ENCODE data around the gene ANKS1B. TPM values are rescaled to one million over a fixed set of nuclear protein-coding genes. Genes with fewer than 3 reads are reported as not detected.

The ANKS1B gene
- total RNA-seq, 1 experiment from 2014 or later = 9.7 TPM

DNA sequence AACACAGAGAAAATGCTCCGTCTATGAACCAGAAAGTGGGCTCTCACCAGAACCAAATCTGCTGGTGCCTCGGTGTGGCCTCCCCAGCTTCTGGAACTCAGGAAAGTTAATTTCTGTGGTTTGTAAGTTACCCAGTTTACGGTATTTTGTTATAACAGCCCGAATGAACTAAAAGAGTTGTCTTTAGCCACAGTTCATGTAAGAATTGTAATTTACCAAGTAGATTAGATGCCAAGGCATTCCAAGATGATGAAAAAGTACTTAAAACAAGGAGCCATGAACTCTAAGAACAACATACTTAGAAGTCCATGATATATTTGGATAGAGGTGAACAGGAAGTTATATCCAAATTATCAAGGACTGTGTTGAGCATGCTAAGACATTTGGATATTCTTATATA is 597.1 kb downstream of the ANKS1B start:
- ChIA-PET CTCF (no interaction called here), POLR2A (no interaction called here)
- intact Hi-C loops (cut with micrococcal nuclease; ENCODE audit: unreplicated experiment) = loop anchor here (2.0 to 10.0 kb wide), 3 partner anchors 271 to 380 kb away; no protein-coding TSS in a partner anchor
- Histone ChIP-seq H3K4me1 (ENCODE audit: control insufficient read depth, insufficient read depth, low read length) (no peaks in the 10 kb centered on the region), H3K4me3 (ENCODE audit: low read depth in 2 of 2, low read length in 2 of 2) (no peak overlapping the region), H3K27me3 (ENCODE audit: control insufficient read depth, insufficient read depth, low read length) (no peaks in the 10 kb centered on the region), H3K27ac (ENCODE audit: low read length) (no peak overlapping the region), H3K9me3 (ENCODE audit: control insufficient read depth, insufficient read depth, low read depth, low read length) (no peaks in the 10 kb centered on the region), H3K36me3 (ENCODE audit: control insufficient read depth, insufficient read depth, low read length) (no peaks in the 10 kb centered on the region)
- ATAC-seq = no peak
- no TSS peak for BruUV-seq (replicated peaks)
- in situ Hi-C loops (cut with HindIII; ENCODE audit: low pct_unique_long_range_greater_than_20kb, low sequenced_read_pairs) = no loop called here
- TF ChIP-seq SIN3A (IDR thresholded peaks at IDR 0.05; ENCODE audit: borderline replicate concordance, insufficient read depth, low read depth, low read length) = no peak
- TF ChIP-seq, protein P1, sequence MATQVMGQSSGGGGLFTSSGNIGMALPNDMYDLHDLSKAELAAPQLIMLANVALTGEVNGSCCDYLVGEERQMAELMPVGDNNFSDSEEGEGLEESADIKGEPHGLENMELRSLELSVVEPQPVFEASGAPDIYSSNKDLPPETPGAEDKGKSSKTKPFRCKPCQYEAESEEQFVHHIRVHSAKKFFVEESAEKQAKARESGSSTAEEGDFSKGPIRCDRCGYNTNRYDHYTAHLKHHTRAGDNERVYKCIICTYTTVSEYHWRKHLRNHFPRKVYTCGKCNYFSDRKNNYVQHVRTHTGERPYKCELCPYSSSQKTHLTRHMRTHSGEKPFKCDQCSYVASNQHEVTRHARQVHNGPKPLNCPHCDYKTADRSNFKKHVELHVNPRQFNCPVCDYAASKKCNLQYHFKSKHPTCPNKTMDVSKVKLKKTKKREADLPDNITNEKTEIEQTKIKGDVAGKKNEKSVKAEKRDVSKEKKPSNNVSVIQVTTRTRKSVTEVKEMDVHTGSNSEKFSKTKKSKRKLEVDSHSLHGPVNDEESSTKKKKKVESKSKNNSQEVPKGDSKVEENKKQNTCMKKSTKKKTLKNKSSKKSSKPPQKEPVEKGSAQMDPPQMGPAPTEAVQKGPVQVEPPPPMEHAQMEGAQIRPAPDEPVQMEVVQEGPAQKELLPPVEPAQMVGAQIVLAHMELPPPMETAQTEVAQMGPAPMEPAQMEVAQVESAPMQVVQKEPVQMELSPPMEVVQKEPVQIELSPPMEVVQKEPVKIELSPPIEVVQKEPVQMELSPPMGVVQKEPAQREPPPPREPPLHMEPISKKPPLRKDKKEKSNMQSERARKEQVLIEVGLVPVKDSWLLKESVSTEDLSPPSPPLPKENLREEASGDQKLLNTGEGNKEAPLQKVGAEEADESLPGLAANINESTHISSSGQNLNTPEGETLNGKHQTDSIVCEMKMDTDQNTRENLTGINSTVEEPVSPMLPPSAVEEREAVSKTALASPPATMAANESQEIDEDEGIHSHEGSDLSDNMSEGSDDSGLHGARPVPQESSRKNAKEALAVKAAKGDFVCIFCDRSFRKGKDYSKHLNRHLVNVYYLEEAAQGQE (IDR thresholded peaks at IDR 0.05; ENCODE audit: insufficient read depth in 1 of 2, low read depth in 2 of 2, low read length in 1 of 2) = no peak
- TF ChIP-seq, protein P2, sequence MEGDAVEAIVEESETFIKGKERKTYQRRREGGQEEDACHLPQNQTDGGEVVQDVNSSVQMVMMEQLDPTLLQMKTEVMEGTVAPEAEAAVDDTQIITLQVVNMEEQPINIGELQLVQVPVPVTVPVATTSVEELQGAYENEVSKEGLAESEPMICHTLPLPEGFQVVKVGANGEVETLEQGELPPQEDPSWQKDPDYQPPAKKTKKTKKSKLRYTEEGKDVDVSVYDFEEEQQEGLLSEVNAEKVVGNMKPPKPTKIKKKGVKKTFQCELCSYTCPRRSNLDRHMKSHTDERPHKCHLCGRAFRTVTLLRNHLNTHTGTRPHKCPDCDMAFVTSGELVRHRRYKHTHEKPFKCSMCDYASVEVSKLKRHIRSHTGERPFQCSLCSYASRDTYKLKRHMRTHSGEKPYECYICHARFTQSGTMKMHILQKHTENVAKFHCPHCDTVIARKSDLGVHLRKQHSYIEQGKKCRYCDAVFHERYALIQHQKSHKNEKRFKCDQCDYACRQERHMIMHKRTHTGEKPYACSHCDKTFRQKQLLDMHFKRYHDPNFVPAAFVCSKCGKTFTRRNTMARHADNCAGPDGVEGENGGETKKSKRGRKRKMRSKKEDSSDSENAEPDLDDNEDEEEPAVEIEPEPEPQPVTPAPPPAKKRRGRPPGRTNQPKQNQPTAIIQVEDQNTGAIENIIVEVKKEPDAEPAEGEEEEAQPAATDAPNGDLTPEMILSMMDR (IDR thresholded peaks at IDR 0.05) = no peak
- no peak for DNase-seq (ENCODE audit: low read depth, low spot score)

DNA sequence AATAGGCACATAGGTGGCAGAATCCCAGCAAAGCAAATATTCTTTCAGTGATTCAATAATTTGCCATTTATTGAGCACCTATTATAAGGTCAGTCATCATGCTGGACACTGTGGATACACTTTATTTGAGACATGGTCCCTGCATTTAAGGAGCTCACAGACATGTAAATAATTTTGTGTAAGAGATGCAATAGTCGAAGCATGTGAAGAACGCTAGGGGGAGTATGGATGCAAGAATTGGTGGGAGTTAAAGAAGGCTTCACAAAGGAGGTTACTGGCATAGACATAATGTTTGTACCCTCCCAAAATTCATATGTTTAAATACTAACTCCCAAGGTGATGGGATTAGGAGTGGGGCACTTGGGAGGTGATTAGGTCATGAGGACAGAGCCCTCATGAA is 597.8 kb downstream of the ANKS1B start:
- DNase-seq (ENCODE audit: low read depth, low spot score) (no peak), ATAC-seq (no peak)
- BruUV-seq (replicated peaks) = no TSS peak
- Histone ChIP-seq H3K27ac (ENCODE audit: low read length) (no peak overlapping the region), H3K9me3 (ENCODE audit: control insufficient read depth, insufficient read depth, low read depth, low read length) (no peaks in the 10 kb centered on the region), H3K27me3 (ENCODE audit: control insufficient read depth, insufficient read depth, low read length) (no peaks in the 10 kb centered on the region), H3K36me3 (ENCODE audit: control insufficient read depth, insufficient read depth, low read length) (no peaks in the 10 kb centered on the region), H3K4me1 (ENCODE audit: control insufficient read depth, insufficient read depth, low read length) (no peaks in the 10 kb centered on the region), H3K4me3 (ENCODE audit: low read depth in 2 of 2, low read length in 2 of 2) (no peak overlapping the region)
- intact Hi-C loops (cut with micrococcal nuclease; ENCODE audit: unreplicated experiment) (loop anchor here (2.0 to 10.0 kb wide), 3 partner anchors 272 to 380 kb away; no protein-coding TSS in a partner anchor), in situ Hi-C loops (cut with HindIII; ENCODE audit: low pct_unique_long_range_greater_than_20kb, low sequenced_read_pairs) (no loop called here)
- ChIA-PET POLR2A (no interaction called here), CTCF (interaction anchor here (0.6 to 1.0 kb wide), 3 partner anchors 272 to 382 kb away, joined by 3 to 5 read pairs (median 4); no protein-coding TSS in a partner anchor)
- TF ChIP-seq SIN3A (IDR thresholded peaks at IDR 0.05; ENCODE audit: borderline replicate concordance, insufficient read depth, low read depth, low read length) (no peak), TCF7L2 (IDR thresholded peaks at IDR 0.05; ENCODE audit: low read depth, low read length) (no peak), POLR2AphosphoS5 (IDR thresholded peaks at IDR 0.05; ENCODE audit: low read depth, low read length) (no peak)
- TF ChIP-seq, protein P1 (IDR thresholded peaks at IDR 0.05; ENCODE audit: insufficient read depth in 1 of 2, low read depth in 2 of 2, low read length in 1 of 2) = no peak
- TF ChIP-seq, protein P2 (IDR thresholded peaks at IDR 0.05) = peak; percentile 47
